Stimulated activated naive CD8-positive, alpha-beta T cell treated with anti-CD3 and anti-CD28 coated beads, Interleukin-15, amount 100 ng/mL, for 72 hours (primary cell): ENCODE results near the gene GCKR.

ENCODE experiments used
- ATAC-seq: fragments of 150-1000 bp; cut with Tn5 transposase; 2 replicates; pipeline ENCODE4 v1.10.0; 2021; ENCODE audit warnings: mild to moderate bottlenecking, moderate library complexity
- DNase-seq, 2 donors: peaks; one replicate each; pipeline ENCODE4 v3.0.0; 2021 to 2022
- H3K27ac Mint-ChIP-seq, 2 donors: one replicate each; pipeline ENCODE4 v1.8.0; 2022; ENCODE audit warnings: mild to moderate bottlenecking in 2 of 2, mixed read lengths in 2 of 2, moderate library complexity in 2 of 2
- H3K27me3 Mint-ChIP-seq: one replicate; pipeline ENCODE4 v1.8.0; 2022; ENCODE audit warnings: mixed read lengths
- H3K4me1 Mint-ChIP-seq: one replicate; pipeline ENCODE4 v1.8.0; 2022; ENCODE audit warnings: mild to moderate bottlenecking, mixed read lengths
- H3K4me3 Mint-ChIP-seq, 2 donors: one replicate each; pipeline ENCODE4 v1.8.0; 2022; ENCODE audit warnings: mild to moderate bottlenecking in 2 of 2, mixed read lengths in 2 of 2, moderate library complexity in 1 of 2
- H3K9me3 Mint-ChIP-seq, 2 donors: one replicate each; pipeline ENCODE4 v1.8.0; 2022; ENCODE audit warnings: mixed read lengths in 2 of 2

GCKR gene, protein sequence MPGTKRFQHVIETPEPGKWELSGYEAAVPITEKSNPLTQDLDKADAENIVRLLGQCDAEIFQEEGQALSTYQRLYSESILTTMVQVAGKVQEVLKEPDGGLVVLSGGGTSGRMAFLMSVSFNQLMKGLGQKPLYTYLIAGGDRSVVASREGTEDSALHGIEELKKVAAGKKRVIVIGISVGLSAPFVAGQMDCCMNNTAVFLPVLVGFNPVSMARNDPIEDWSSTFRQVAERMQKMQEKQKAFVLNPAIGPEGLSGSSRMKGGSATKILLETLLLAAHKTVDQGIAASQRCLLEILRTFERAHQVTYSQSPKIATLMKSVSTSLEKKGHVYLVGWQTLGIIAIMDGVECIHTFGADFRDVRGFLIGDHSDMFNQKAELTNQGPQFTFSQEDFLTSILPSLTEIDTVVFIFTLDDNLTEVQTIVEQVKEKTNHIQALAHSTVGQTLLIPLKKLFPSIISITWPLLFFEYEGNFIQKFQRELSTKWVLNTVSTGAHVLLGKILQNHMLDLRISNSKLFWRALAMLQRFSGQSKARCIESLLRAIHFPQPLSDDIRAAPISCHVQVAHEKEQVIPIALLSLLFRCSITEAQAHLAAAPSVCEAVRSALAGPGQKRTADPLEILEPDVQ

DNA sequence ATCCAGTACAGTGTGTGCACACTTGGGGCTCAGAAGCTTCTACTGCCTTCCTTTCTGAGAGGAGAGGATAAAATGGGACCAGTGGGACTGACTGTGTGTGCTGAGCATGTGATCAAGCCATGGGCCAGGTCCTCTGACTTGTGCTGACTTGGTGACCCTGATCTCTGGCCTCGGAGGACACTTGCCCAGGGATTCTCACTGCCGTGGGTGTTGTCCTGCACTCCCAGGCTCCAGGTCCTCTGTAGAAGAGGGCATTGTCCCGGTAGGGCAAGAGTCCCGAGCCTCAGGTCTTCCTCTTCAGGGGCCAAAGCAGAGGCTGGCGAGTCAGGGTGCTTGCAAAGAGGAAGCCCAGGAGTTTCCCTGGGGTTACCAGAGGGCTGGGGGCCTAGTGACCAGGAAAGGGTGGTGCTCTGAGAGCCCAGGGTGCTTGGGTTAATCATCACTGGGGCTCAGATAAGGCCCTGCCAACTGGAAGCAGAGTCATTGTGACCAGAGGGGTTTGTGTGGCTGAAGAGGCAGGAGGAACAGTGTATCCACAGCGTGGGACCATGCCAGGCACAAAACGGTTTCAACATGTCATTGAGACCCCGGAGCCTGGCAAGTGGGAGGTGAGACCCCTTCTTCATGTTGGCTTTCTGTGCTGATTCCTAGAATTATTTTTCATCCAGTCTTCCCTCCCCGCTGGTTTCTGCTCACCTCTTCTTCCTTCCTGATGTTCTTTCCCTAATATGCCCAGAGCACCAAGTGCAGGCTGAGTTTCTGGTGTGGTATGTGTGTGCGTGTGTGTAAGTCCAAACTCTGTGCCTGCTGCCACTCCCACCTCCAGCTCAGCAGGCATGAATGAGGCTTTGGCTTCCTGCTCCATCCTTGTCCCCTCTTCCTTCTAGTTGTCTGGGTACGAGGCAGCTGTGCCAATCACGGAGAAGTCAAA, at the start of gene GCKR:
TSS of gene GCKR (plus strand) at position 483 of the 931 bp plus-strand sequence. CDS start at position 549, 66 bp downstream.
- Mint-ChIP-seq H3K27me3 (peaks cover 70% of the 10 kb centered on the region), H3K27ac (no peak within 1 kb of the TSS), H3K4me3 (peak within 1 kb of the TSS; percentile 81 to 87), H3K9me3 (no peaks in the 10 kb centered on the region), H3K4me1 (peaks cover 21% of the 10 kb centered on the region)
- DNase-seq, result no peak
- no peak for ATAC-seq

DNA sequence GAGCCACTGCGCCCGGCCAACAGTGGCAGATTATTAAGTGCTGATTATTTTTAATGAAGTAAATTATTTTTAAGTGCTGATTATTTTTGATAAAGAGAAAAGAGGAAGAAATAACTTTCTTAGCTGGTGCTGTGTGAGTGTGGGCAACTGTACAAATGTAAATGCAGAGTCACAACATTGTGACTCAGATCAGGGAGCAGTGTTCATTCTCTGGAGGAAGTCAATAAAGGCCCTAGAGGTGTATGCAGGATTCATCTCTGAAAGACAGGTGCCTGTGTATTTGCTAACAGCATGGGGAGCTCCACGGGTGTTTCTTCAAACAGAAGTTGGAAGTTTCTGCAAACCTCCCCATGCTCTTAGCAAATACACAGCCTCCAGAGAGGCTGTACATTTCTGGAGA, 48.3 kb upstream of the GCKR start:
- peak overlapping the region; percentile 44 to 50 for H3K27ac Mint-ChIP-seq
- H3K9me3 Mint-ChIP-seq, result no peaks in the 10 kb centered on the region
- DNase-seq (no peak), ATAC-seq (no peak)
- H3K4me3 Mint-ChIP-seq, result no peak overlapping the region
- H3K27me3 Mint-ChIP-seq, result no peaks in the 10 kb centered on the region
- peaks cover 8% of the 10 kb centered on the region for H3K4me1 Mint-ChIP-seq

DNA sequence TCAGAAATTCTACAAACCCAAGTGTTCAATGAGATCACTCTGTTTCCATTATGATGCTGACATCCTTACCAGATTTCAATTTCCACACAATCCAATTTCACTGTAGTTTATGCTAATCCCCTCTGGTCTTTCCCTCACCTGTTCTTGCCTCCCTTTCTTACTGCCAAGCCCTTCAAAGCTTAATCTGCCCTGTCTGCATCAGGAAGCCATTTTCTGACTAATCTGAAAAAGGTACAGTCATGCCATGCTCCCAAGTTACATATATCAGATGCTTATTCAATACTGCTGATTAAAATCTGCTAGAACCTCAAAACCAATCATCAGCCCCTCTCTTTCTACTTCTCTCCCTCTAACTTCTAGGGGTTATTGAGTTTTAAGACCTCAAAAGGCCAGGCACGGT, 45.5 kb upstream of the GCKR start:
- no peak overlapping the region for H3K4me3 Mint-ChIP-seq
- no peaks in the 10 kb centered on the region for H3K27me3 Mint-ChIP-seq
- ATAC-seq, result no peak
- no peaks in the 10 kb centered on the region for H3K9me3 Mint-ChIP-seq
- DNase-seq, result no peak
- H3K27ac Mint-ChIP-seq, result no peak overlapping the region
- peaks cover 3% of the 10 kb centered on the region for H3K4me1 Mint-ChIP-seq

DNA sequence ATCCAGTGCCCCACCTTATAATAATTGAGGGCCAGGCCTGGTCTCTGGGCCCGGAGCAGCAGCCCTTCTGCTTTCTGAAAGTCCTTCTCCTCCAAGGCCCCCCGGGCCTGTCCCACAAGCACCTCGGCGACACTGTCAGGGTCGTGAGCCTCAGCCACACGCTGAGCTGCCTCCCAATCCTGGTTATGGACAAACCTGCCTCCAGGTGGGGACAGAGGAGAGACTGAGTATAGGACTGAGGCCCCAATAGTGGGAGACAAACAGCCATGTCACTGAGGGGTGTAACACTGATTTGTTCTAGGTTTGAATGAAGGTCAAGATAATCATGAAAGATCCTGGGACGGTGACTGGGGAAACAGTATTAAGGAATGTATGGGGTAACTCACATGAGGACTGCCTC, 42.7 kb upstream of the GCKR start:
- ATAC-seq (no peak), DNase-seq (no peak)
- Mint-ChIP-seq H3K27me3 (no peaks in the 10 kb centered on the region), H3K4me3 (no peak overlapping the region), H3K4me1 (no peaks in the 10 kb centered on the region), H3K9me3 (no peaks in the 10 kb centered on the region), H3K27ac (peak overlapping the region in 1 of 2 donors; percentile 67)

DNA sequence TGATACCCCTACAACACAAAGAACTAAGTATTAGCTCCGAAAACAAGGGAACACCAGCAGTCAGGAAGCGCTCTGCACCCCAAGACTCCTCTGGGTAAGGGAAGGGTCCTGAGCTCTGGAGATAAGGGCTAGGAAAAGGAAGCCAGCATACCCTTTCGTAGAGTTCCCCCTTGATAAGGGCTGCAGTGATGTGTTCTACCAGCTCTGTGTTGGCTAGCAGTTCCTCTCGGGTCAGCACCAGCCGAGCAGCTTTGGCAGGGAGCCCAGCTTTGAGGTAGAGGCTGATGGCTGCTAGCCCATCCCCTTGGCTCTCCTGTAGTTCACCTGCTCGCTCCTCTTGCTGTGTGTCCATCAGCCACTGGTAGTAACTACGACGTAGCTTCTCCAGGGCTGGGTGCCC, 35.5 kb upstream of the GCKR start:
- Mint-ChIP-seq H3K9me3 (no peaks in the 10 kb centered on the region), H3K27ac (no peak overlapping the region), H3K4me3 (no peak overlapping the region), H3K27me3 (no peaks in the 10 kb centered on the region), H3K4me1 (no peaks in the 10 kb centered on the region)
- no peak for ATAC-seq
- no peak for DNase-seq

DNA sequence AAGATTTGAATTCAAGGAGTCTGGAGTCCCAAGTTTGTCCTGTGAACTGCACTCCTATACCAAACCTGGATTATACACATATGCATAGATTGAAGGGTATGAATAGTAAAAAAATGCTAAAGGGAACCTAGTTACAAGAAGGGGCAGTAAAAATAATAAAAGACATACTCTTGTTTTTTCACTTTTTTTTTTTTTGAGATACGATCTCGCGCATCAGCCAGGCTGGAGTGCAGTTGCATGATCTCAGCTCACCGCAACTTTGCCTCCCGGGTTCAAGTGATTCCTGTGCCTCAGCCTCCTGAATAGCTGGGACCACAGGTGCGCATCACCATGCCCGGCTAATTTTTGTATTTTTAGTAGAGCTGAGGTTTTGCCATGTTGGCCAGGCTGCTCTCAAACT, 32.2 kb upstream of the GCKR start:
- Mint-ChIP-seq H3K27me3 (no peaks in the 10 kb centered on the region), H3K4me3 (no peak overlapping the region), H3K4me1 (no peaks in the 10 kb centered on the region)

DNA sequence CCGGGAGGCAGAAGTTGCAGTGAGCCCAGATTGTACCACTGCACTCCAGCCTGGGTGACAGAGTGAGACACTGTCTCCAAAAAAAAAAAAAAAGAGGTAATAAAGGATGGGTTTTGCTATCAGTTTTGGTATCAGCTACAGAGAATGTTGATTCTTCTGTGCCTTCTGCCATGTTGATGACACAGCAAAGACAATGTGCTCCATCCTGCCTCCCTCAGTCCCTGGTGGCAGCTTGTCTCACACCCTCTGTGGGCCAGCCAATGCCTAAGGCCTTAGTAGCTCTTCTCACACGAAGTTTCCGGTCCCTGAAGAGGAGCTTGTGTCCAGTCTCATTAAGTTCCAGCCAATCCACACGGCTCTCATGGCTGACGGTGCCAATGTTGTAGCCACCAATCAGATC, 24.7 kb upstream of the GCKR start:
- no peak for ATAC-seq
- Mint-ChIP-seq H3K27me3 (no peaks in the 10 kb centered on the region), H3K4me3 (no peak overlapping the region), H3K4me1 (no peaks in the 10 kb centered on the region), H3K9me3 (no peaks in the 10 kb centered on the region), H3K27ac (no peak overlapping the region)
- DNase-seq, result no peak

More for the DNA sequence above, 32.2 kb upstream of the GCKR start:
- Mint-ChIP-seq H3K9me3 (no peaks in the 10 kb centered on the region), H3K27ac (no peak overlapping the region)
- no peak for ATAC-seq
- no peak for DNase-seq

DNA sequence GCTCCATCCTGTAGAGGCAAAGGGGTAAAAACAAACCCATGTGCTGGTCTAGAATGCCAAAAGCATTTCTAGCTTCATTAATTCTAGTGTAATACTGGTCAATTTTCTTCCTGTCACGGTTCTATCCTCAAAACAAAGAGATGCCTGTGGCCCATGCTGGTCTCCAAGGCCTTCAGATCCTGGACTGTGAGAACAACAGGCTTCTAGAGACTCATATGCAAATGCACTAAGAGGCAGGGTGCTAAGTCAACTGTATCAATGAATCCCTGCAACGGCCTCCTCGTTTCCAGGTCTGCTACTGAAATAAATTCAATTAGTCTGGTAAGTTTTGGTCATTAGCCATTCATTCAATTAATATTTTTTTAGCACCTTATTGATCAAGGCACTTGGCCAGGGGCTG, 11.1 kb upstream of the GCKR start:
- peaks cover 27% of the 10 kb centered on the region for H3K4me1 Mint-ChIP-seq
- no peaks in the 10 kb centered on the region for H3K27me3 Mint-ChIP-seq
- DNase-seq (no peak), ATAC-seq (no peak)
- H3K9me3 Mint-ChIP-seq, result no peaks in the 10 kb centered on the region
- no peak overlapping the region for H3K27ac Mint-ChIP-seq
- H3K4me3 Mint-ChIP-seq, result no peak overlapping the region

DNA sequence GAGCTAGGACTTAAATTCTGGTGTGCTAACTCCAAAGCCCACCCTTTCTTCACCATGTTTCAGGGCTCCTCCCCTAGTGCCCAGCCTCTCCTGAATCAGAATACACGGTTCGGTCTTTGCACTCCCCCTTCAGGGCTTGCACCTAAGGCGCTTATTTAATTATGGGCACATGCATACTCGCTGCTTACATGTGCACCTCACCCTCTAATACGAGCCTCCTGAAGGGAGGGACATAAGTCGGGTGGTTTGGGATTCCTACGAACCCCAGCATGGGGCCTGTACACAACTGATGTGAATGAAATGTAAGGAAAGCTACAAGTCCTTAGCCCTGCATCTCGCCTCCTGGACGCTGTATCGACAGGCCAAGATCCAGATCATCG, 7.5 kb upstream of the GCKR start:
- DNase-seq (no peak), ATAC-seq (no peak)
- Mint-ChIP-seq H3K9me3 (no peaks in the 10 kb centered on the region), H3K27ac (peak overlapping the region; percentile 78 to 97), H3K4me3 (peak overlapping the region; percentile 90 to 96), H3K4me1 (peaks cover 42% of the 10 kb centered on the region), H3K27me3 (peaks cover 18% of the 10 kb centered on the region)

DNA sequence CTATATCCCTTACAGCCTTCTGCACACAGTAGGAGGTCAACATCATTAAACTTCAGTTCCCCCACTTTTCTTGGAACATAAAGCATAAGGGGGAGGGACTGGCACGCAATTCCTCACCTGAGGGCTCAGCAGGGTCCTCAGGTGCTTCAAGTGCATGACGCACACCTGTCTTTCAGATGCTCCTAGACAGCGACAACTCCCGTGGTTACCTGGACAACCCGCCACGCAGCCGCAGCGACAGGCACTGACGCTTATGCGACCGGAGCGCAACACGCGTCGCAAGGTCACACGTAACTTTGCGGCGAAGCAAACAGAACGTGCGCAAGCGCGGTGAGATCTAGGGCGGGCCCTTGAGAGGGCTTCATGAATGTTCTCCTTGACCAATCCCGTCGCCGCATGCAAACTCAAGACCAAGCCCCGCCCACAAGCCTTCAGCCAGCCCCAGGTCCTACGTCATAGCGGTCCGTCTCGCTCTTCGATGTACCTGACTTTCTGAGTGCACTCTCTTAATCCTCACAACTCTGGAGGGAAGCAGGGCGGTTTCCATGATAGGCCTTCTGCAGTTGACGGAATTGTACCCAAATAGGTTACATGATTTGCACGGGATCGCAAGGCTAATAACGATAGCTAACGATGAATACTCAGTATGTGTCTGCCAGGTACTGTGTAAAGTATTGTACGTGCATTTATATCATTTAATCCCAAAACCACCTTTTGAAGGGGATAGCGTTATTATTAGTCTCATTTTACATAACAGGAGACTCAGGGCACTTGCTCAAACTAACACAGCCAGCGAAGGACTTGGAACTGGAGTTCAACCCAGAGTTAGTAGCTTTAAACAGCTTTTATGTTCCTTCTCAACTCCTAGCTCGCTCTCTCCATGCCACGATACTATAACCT, 6.9 kb upstream of the GCKR start, which contains the start of gene IFT172:
TSS of gene IFT172 (minus strand) at position 246 of the 900 bp plus-strand sequence. CDS start at position 156, 90 bp downstream.
- no peaks in the 10 kb centered on the region for H3K9me3 Mint-ChIP-seq

DNA sequence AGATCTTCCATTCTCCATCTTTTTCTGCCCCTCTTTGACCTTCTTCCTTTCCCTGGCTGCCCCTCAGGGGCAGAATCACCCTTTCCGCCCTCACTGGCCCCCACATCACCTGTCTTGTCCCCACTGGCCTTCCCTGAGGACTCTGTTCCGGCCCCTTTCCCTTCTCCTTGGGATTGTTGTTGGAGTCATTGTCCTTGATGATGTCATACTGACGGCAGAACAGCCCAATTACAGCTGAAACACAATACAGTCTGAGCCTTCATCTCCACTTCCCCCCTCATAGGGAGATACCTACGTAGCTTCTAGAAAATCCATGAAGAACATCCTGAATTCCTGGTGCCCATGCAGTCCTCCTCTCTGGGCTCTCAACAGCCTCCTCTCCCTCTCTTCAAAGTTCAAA, 4.1 kb upstream of the GCKR start:
- Mint-ChIP-seq H3K9me3 (no peaks in the 10 kb centered on the region), H3K27me3 (peaks cover 52% of the 10 kb centered on the region), H3K4me1 (peaks cover 52% of the 10 kb centered on the region), H3K27ac (no peak overlapping the region), H3K4me3 (no peak overlapping the region)
- no peak for DNase-seq
- no peak for ATAC-seq

More for the DNA sequence above, 6.9 kb upstream of the GCKR start, which contains the start of gene IFT172:
- H3K27me3 Mint-ChIP-seq, result peaks cover 24% of the 10 kb centered on the region
- peak within 1 kb of the TSS; percentile 90 to 96 for H3K4me3 Mint-ChIP-seq
- H3K4me1 Mint-ChIP-seq, result peaks cover 48% of the 10 kb centered on the region
- peak within 1 kb of the TSS; percentile 78 to 97 for H3K27ac Mint-ChIP-seq
- peak; percentile 97 for ATAC-seq
- DNase-seq, result peak; percentile 97 to 99

DNA sequence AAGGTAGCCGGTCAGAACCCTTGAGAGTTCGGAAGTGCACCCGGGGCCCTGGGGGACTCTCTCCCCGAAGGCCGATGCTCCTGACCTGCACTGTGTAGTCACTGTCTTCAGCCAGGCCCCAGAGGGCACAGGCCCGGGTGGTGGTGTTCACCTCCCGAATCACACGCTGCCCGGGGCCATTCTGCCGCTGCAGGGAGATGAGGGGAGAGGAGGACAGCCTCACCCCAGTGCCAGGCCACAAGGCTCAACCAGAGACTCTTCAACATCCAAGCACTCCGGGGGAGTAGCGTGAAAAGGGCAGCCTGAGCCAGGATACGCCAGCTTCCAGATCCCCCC, 2.7 kb upstream of the GCKR start:
- no peaks in the 10 kb centered on the region for H3K9me3 Mint-ChIP-seq
- no peak for DNase-seq
- no peak for ATAC-seq
- H3K4me3 Mint-ChIP-seq, result peak overlapping the region; percentile 65 to 78
- H3K27me3 Mint-ChIP-seq, result peaks cover 63% of the 10 kb centered on the region
- H3K4me1 Mint-ChIP-seq, result peaks cover 47% of the 10 kb centered on the region
- H3K27ac Mint-ChIP-seq, result no peak overlapping the region

DNA sequence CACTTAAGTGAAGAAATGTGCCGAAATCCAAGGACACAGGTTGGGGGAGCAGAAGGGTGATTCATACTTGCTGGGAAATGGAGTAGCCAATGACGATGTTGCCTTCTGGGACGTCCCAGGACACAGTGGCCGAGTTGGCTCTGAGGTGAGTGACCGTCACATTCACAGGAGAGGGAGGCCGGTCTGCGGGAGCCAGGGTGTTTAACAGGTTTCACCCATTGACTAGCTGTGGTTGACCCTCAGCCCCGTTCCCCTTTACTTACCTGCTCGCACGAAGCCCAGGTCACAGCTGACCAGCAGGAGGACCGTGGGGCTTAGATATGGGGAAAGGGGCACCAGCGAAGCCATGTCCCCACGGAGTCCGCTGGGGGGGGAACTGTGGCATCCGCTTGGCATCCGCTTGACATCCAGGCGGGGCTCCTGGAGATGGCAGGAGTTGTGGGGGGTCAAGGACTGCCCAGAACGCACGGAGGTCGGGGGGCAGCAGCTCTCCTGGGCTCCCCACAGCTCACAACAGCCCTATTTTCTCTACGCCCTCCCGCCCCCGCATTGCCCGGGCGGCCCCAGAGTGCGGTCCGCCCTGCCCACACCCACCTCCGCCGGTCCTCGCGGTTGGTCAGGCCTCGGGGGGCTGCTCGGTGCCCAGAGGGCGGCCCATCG, 2.2 kb upstream of the GCKR start:
- DNase-seq, result peak in 1 of 2 donors; percentile 15
- Mint-ChIP-seq H3K4me1 (peaks cover 42% of the 10 kb centered on the region), H3K27ac (no peak overlapping the region), H3K27me3 (peaks cover 68% of the 10 kb centered on the region), H3K4me3 (peak overlapping the region; percentile 65 to 78), H3K9me3 (no peaks in the 10 kb centered on the region)
- no peak for ATAC-seq

DNA sequence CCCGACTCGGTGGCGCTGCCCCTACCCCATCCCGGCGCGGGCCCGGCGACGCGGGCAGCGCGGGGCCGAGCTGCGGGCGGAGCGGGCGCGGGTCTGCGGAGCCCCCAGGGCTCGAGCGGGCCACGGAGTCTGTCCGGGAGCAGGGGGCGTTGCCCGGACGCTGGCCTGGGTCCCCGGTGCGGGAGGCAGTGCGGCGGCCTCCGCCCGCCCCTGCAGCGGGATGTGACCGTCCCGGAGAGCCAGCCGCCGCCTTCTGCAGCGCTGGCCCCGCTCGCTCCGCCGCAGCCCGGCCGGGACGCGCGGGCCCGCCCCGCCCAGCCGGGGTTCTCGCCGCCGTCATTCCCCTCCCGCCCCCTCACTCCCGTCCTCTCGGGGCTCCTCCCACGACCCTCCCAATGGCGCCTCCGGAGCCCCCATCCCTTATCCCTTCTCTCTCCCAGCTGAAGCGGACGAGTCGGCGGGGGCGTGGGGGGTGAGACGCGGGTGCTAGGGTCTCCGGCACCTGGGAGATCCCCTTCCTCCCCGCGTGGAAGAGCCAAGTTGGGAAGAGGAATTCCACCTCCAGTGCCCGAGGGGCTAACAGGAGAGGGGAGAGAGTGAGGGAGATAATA, 1.6 kb upstream of the GCKR start, which contains the start of gene FNDC4:
TSS of gene FNDC4 (minus strand) at position 257 of the 611 bp plus-strand sequence. CDS start 521 bp downstream, outside the sequence.
- peak within 1 kb of the TSS in 1 of 2 donors; percentile 63 for H3K27ac Mint-ChIP-seq
- H3K9me3 Mint-ChIP-seq, result no peaks in the 10 kb centered on the region
- H3K4me3 Mint-ChIP-seq, result peak within 1 kb of the TSS; percentile 81 to 87
- DNase-seq (peak; percentile 16 to 27), ATAC-seq (peak; percentile 69)
- peaks cover 35% of the 10 kb centered on the region for H3K4me1 Mint-ChIP-seq
- peaks cover 70% of the 10 kb centered on the region for H3K27me3 Mint-ChIP-seq
